Effector memory CD4-positive, alpha-beta T cell (primary cell): ENCODE results near the gene VASP.

Experiments
- DNase-seq, 3 donors: peaks; one replicate each; pipeline ENCODE4 v3.0.0-alpha.2; 2020
- H3K27ac ChIP-seq: 2 replicates; pipeline ENCODE4 v1.7.0; 2013; ENCODE audit warnings: mild to moderate bottlenecking, low read length, moderate library complexity; ENCODE audit not compliant: insufficient read depth, poor library complexity, severe bottlenecking
- H3K27me3 ChIP-seq: replicated peaks from 2 replicates; pipeline ENCODE4 v1.7.0; 2013; ENCODE audit warnings: mild to moderate bottlenecking, low read length; ENCODE audit not compliant: insufficient read depth, control insufficient read depth, poor library complexity, severe bottlenecking
- H3K36me3 ChIP-seq: 2 replicates; pipeline ENCODE4 v1.7.0; 2013; ENCODE audit warnings: mild to moderate bottlenecking, low read length, moderate library complexity; ENCODE audit not compliant: control insufficient read depth, insufficient read depth
- H3K4me1 ChIP-seq: 2 replicates; pipeline ENCODE4 v1.7.0; 2013; ENCODE audit warnings: low read length, mild to moderate bottlenecking; ENCODE audit not compliant: control insufficient read depth, insufficient read depth, poor library complexity, severe bottlenecking
- H3K4me3 ChIP-seq: 2 replicates; pipeline ENCODE4 v1.7.0; 2013; ENCODE audit warnings: low read length, low read depth, mild to moderate bottlenecking; ENCODE audit not compliant: insufficient read depth, poor library complexity, severe bottlenecking
- H3K9me3 ChIP-seq: 2 replicates; pipeline ENCODE4 v1.7.0; 2013; ENCODE audit warnings: mild to moderate bottlenecking, low read length, moderate library complexity; ENCODE audit not compliant: control insufficient read depth

Gene VASP

DNA sequence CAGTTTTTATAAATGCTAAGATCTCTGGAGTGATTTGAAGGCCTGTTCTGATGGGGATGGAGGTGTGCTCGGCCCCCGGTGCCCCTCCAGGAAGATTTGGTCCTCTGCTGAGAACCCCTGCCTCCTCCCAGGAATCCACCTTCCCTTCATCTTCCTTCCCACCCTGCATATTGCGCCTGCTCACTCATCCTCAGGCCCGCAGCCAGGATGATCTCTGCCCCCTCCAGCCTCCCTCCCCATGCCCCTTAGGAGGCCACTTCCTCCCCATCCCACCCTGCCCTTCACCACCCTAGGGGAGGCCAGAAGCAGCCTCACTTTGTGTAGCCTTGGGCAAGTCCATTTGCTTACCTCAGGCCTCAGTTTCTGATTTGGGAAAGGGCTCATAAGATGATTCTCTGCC is 19.7 kb downstream of the VASP start:
- DNase-seq = no peak
- H3K27ac ChIP-seq = no peak overlapping the region
- H3K36me3 ChIP-seq = peaks cover 40% of the 10 kb centered on the region
- H3K4me3 ChIP-seq = no peak overlapping the region
- H3K27me3 ChIP-seq = no peaks in the 10 kb centered on the region
- H3K9me3 ChIP-seq = no peaks in the 10 kb centered on the region
- H3K4me1 ChIP-seq = peaks cover 3% of the 10 kb centered on the region

- Histone ChIP-seq H3K4me3 (no peak overlapping the region), H3K27me3 (no peaks in the 10 kb centered on the region), H3K9me3 (no peaks in the 10 kb centered on the region), H3K4me1 (peaks cover 3% of the 10 kb centered on the region), H3K27ac (no peak overlapping the region), H3K36me3 (peaks cover 34% of the 10 kb centered on the region)
- no peak for DNase-seq
Measured at GRCh38 chr19:45527731-45528130, 20.5 kb downstream of the VASP start.

GRCh38 chr19:45528149-45528743 is 21.0 kb downstream of the VASP start:
- no peak overlapping the region for H3K27ac ChIP-seq
- no peak overlapping the region for H3K4me3 ChIP-seq

DNA sequence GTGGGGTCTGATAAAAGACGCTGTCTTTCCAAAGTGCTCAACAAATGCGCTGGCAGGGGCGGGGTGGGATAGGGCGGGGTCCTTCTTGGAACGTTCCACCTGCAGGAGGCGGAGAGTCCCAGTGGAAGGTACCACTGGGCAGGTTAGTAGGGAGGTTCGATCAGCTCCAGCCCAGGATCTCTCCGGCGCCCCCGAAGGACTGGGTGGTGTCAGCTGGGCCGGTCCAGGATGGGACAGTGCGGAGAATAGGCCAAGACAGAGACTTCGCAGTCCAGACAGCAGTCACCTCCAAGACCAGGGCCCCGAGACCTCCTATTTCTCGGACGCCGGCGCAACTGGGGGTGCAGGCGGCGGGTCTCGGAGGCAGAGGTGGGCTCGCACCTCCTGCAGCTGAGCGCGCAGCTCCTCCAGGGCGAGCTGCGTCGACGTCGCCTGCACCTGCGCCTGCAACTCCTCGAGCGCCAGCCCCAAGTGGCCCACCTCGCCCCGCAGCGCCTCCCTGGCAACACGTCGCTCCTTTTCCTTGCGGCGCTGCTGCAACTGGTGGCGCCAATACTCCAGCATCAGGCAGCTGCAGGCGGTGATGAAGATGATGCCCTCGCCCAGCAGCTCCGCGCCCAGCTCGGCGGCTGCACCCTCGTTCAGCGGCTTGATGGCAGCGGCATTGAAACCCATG is 21.6 kb downstream of the VASP start:
- H3K27me3 ChIP-seq = no peaks in the 10 kb centered on the region
- peaks cover 32% of the 10 kb centered on the region for H3K36me3 ChIP-seq
- DNase-seq = no peak
- H3K27ac ChIP-seq = no peak overlapping the region
- no peaks in the 10 kb centered on the region for H3K9me3 ChIP-seq
- H3K4me3 ChIP-seq = no peak overlapping the region
- peaks cover 3% of the 10 kb centered on the region for H3K4me1 ChIP-seq

More at GRCh38 chr19:45528149-45528743, 21.0 kb downstream of the VASP start:
- Histone ChIP-seq H3K4me1 (peaks cover 3% of the 10 kb centered on the region), H3K9me3 (no peaks in the 10 kb centered on the region), H3K36me3 (peaks cover 32% of the 10 kb centered on the region), H3K27me3 (no peaks in the 10 kb centered on the region)
- no peak for DNase-seq

DNA sequence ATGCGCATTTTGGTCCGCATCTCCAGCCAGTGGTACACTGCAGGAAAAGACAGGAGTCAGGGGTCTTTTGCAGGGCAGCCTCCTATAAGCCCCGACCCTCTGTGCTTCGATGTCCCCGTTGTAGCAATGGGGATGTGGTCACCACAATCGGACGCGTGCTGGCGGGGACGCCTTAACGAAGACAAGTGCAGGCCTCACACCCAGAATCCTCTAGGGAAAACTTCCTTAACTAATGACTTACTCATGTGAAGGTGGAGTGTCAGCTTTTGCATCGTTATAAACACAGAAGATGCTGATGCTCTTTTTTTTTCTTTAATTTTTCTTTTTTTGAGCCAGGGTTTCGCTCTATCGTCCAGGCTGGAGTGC is 22.1 kb downstream of the VASP start:
- no peak overlapping the region for H3K4me3 ChIP-seq
- H3K27me3 ChIP-seq = no peaks in the 10 kb centered on the region
- H3K4me1 ChIP-seq = peaks cover 3% of the 10 kb centered on the region
- DNase-seq = no peak
- H3K9me3 ChIP-seq = no peaks in the 10 kb centered on the region
- H3K27ac ChIP-seq = no peak overlapping the region
- H3K36me3 ChIP-seq = peaks cover 30% of the 10 kb centered on the region

DNA sequence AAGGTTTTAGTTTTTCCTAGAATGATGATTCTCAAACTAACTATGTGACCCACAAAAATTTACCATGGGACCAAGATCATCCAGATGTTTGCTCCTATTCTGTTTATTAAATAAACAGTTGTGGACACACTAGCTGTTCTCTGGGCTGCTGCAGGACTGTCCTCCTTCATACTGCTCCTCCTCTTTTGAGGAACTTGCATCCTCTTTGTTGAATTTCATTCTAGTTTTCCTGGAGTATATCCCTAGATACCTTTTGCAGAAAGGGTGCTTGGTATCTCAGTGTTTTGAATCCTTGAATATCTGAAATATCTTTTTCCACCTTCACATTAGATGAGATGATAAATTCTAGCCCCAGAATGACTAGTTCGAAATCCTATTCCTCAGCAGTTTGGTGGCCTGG is 24.1 kb downstream of the VASP start:
- no peak for DNase-seq
- H3K4me1 ChIP-seq = peaks cover 3% of the 10 kb centered on the region
- peaks cover 11% of the 10 kb centered on the region for H3K36me3 ChIP-seq
- no peak overlapping the region for H3K4me3 ChIP-seq
- no peaks in the 10 kb centered on the region for H3K9me3 ChIP-seq
- H3K27me3 ChIP-seq = no peaks in the 10 kb centered on the region
- H3K27ac ChIP-seq = no peak overlapping the region

DNA sequence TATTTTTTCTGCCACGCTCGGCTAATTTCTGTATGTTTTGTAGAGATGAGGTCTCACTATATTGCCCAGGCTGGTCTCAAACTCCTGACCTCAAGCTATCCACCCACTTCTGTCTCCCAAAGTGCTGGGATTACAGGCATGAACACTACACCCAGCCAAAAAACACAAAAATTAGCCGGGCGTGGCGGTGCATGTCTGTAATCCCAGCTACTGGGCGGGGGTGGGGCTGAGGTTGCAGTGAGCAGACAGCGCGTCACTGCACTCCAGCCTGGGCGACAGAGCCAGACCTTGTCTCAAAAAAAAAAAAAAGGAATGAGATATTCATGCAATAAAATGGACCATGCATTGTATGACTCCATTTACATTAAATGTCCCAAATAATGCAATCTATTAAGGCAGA is 32.2 kb downstream of the VASP start:
- H3K27me3 ChIP-seq = no peaks in the 10 kb centered on the region
- DNase-seq = no peak
- H3K4me3 ChIP-seq = no peak overlapping the region
- no peaks in the 10 kb centered on the region for H3K4me1 ChIP-seq
- no peaks in the 10 kb centered on the region for H3K9me3 ChIP-seq
- no peak overlapping the region for H3K27ac ChIP-seq
- no peaks in the 10 kb centered on the region for H3K36me3 ChIP-seq

- no peak overlapping the region for H3K27ac ChIP-seq
- H3K9me3 ChIP-seq = no peaks in the 10 kb centered on the region
- no peaks in the 10 kb centered on the region for H3K4me1 ChIP-seq
- H3K27me3 ChIP-seq = no peaks in the 10 kb centered on the region
- no peaks in the 10 kb centered on the region for H3K36me3 ChIP-seq
- no peak overlapping the region for H3K4me3 ChIP-seq
- no peak for DNase-seq
Measured at GRCh38 chr19:45542234-45542668, 35.0 kb downstream of the VASP start.

- Histone ChIP-seq H3K36me3 (no peaks in the 10 kb centered on the region), H3K27ac (no peak overlapping the region), H3K4me3 (no peak overlapping the region), H3K4me1 (no peaks in the 10 kb centered on the region), H3K9me3 (no peaks in the 10 kb centered on the region), H3K27me3 (no peaks in the 10 kb centered on the region)
- no peak for DNase-seq
Measured at GRCh38 chr19:45547211-45547770, 40.0 kb downstream of the VASP start.

- H3K9me3 ChIP-seq = no peaks in the 10 kb centered on the region
- DNase-seq = no peak
- no peaks in the 10 kb centered on the region for H3K4me1 ChIP-seq
- no peak overlapping the region for H3K4me3 ChIP-seq
- H3K27me3 ChIP-seq = no peaks in the 10 kb centered on the region
- H3K27ac ChIP-seq = no peak overlapping the region
- no peaks in the 10 kb centered on the region for H3K36me3 ChIP-seq
Measured at GRCh38 chr19:45547965-45548609, 40.8 kb downstream of the VASP start.
